ENCODE results near the gene SLC2A1.

DNA sequence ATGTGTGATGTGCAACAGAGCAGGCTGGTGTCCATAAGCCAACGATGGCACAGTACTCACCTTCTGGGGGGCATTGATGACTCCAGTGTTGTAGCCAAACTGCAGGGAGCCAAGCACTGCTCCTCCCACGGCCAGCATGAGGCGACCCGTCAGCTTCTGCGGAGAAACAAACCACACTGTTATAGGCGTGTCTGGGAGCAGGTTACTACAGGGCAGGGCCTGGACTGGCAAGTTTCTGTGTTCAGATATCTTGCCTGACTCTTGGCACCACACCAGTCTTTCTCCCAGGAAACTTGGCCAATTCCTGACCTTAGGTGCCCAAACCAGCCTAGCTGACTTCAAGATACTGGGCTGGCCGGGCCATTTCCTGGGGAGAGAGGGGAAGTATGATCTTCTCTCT, 15.5 kb downstream of the SLC2A1 start:
- TF ChIP-seq CTCF (conservative IDR thresholded peaks at IDR 0.05; ENCODE audit: low read length) (no peak), EZH2phosphoT487 (IDR thresholded peaks at IDR 0.05; ENCODE audit: borderline replicate concordance, low read depth, low read length) (no peak)

All from OCI-LY7 (cell line).